Stomach smooth muscle (tissue), 2 donors: ENCODE measurements around the gene LAMA5.

Source experiments
- H3K27ac ChIP-seq: one replicate; pipeline ENCODE4 v1.7.0; 2013; ENCODE audit warnings: mild to moderate bottlenecking, low read length, inconsistent platforms
- H3K27me3 ChIP-seq, 2 donors: one replicate each; pipeline ENCODE4 v1.7.0; 2013; ENCODE audit warnings: low read length in 2 of 2; ENCODE audit not compliant: insufficient read depth in 2 of 2, control insufficient read depth in 1 of 2
- H3K36me3 ChIP-seq, 2 donors: one replicate each; pipeline ENCODE4 v1.7.0; 2013; ENCODE audit warnings: low read length in 2 of 2; ENCODE audit not compliant: control insufficient read depth in 2 of 2, insufficient read depth in 2 of 2
- H3K4me1 ChIP-seq: one replicate; pipeline ENCODE4 v1.7.0; 2013; ENCODE audit warnings: low read length; ENCODE audit not compliant: control insufficient read depth, insufficient read depth
- H3K4me3 ChIP-seq, 2 donors: one replicate each; pipeline ENCODE4 v1.7.0; 2013; ENCODE audit warnings: low read length in 2 of 2
- H3K9ac ChIP-seq, 2 donors: one replicate each; pipeline ENCODE4 v1.7.0; 2013; ENCODE audit warnings: low read length in 2 of 2, mild to moderate bottlenecking in 1 of 2
- H3K9me3 ChIP-seq, 2 donors: one replicate each; pipeline ENCODE4 v1.7.0; 2013; ENCODE audit warnings: low read length in 2 of 2; ENCODE audit not compliant: control insufficient read depth in 2 of 2
- donor health status: healthy.
- donor health status: Pancreatic carcinoma.

Gene LAMA5

DNA sequence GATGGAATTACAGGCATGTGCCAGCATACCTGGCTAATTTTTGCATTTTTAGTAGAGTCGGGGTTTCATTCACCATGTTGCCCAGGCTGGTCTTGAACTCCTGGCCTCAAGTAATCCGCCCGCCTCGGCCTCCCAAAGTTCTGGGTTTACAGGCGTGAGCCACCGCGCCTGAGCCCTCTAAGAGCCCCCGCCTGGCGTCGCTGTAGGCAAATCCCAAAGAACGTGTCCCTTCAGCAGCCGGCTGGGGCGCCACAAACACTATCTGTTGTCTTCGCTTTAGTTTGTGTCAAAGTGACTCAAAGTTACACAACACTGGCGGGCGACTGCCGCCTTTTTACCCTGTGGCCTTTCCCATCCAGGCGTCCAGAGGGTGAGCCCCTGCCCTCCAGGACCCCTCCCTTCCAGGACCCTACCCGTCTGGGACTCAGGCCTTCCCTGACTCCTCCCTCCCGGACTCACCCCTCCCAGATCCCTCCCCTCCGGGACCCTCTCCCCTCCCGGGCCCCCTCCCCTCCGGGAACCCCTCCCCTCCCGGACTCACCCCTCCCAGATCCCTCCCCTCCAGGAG, 65.3 kb downstream of the LAMA5 start:
- Histone ChIP-seq H3K36me3 (peaks cover 12 to 14% of the 10 kb centered on the region in 2 donors), H3K27me3 (no peaks in the 10 kb centered on the region), H3K27ac (peak overlapping the region; percentile 96), H3K4me1 (peaks cover 40% of the 10 kb centered on the region), H3K9me3 (no peaks in the 10 kb centered on the region), H3K9ac (peak overlapping the region; percentile 71 to 88), H3K4me3 (peak overlapping the region; percentile 72 to 83)

DNA sequence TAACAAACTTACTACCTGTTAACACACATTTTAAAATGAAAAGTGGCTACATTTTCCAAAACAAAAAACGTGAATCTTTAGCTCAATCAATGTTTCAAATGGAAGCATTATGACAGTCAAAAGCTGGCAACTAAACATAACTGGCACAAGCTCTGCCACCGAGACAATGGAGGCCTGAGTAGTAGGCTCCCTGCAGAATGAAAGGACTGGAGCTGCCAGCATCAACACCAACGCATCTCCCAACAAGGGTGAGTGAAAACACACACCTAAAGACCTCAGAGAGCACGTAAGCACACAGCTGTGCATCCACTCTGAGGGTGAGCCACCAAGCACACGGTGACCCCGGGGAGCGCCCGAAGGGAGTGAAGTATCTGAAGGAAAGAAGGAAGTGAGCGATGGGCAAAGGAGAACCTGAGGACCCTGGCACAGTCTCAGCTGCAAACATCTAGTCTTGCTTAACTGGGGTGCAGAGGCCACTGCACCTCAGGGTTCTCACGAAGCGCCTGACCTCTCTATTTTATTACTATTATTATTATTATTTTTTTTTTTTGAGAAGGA, 65.9 kb downstream of the LAMA5 start:
- Histone ChIP-seq H3K27me3 (no peaks in the 10 kb centered on the region), H3K36me3 (peaks cover 5 to 15% of the 10 kb centered on the region in 2 donors), H3K9ac (no peak overlapping the region), H3K27ac (no peak overlapping the region), H3K9me3 (no peaks in the 10 kb centered on the region), H3K4me1 (peaks cover 34% of the 10 kb centered on the region), H3K4me3 (no peak overlapping the region)

DNA sequence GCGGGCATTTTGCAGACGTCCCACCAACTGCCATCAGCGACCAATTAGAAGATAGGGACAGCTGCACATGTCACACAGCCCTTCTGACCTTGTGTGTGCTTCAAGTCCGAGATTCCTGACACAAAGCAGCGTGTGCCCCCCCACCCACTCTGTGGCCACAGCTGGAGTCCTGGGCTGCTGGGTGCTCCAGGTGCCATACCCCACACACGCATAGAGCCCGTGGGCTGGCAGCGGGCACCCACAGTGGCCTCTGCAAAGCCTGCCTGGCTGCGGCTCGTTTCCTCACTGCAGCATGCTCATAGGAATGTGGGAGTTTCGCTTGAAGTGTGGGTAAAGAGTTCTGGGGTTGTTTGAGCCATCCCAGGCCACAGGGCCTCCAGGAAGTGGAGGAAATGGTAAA, 66.8 kb downstream of the LAMA5 start:
- no peak overlapping the region for H3K4me3 ChIP-seq
- no peak overlapping the region for H3K9ac ChIP-seq
- no peaks in the 10 kb centered on the region for H3K27me3 ChIP-seq
- H3K27ac ChIP-seq, result no peak overlapping the region
- peaks cover 25% of the 10 kb centered on the region for H3K4me1 ChIP-seq
- no peaks in the 10 kb centered on the region for H3K9me3 ChIP-seq
- H3K36me3 ChIP-seq, result peaks cover 8 to 16% of the 10 kb centered on the region in 2 donors

DNA sequence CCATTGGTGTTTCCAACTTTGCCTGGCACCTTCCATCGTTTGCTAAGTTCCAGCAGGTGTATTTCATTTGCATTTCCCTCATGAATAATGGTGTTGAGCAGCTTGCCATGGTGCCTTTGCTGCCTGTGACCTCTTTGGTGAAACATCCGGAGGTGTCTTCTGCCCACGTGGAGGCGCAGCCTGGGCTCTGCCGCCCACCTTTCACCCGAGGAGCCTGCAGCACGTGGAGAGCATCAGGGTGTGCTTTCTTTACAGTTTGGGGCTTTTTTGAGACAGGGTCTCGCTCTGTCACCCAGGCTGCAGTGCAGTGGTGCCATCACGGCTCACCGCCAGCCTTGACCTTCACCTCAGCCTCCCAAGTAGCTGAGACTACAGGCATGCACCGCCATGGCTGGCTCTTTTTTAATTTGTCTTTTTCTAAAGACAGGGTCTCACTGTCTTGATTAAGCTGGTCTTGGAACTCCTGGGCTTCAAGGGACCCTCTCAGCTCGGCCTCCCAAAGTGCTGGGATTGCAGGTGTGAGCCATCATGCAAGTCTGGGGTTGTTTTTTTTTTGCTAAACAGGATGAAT, 67.4 kb downstream of the LAMA5 start:
- Histone ChIP-seq H3K4me3 (no peak overlapping the region), H3K27me3 (no peaks in the 10 kb centered on the region), H3K9ac (no peak overlapping the region), H3K4me1 (peaks cover 20% of the 10 kb centered on the region), H3K9me3 (no peaks in the 10 kb centered on the region), H3K27ac (no peak overlapping the region), H3K36me3 (peaks cover 11 to 16% of the 10 kb centered on the region in 2 donors)

DNA sequence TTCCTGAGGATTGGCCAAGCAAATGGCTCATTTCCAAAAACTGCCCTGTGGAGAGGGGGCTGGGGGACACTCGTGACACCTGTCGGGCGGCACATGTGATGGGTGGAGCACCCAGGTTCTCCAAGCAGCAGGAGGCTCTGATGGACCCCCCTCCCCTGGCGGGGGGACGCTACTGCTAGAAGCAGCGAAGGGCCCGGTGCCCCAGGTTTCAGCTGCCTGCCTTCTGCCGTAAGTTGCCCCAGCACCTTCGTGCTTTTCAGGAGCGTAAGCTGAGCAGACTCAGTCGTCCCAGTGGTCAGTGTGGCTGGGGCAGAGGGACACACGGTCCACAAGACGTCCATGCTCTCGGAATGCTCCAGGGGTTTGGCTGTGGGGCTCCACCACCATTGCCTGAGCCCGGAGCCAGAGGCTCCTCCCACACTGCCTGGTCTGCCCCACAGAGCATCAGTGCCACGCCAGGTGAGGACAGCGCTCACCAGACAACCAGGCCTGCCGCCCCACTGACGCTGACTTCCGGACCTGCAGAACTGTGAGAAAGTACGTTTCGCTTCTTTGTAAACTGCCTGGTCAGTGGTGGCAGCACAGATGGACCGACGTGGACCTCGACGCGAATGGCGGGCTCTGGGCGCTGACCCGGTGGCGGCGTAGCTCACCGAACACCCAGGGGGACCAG, 68.4 kb downstream of the LAMA5 start:
- Histone ChIP-seq H3K27ac (no peak overlapping the region), H3K4me1 (peaks cover 10% of the 10 kb centered on the region), H3K27me3 (no peaks in the 10 kb centered on the region), H3K4me3 (no peak overlapping the region), H3K9ac (no peak overlapping the region), H3K9me3 (no peaks in the 10 kb centered on the region), H3K36me3 (peaks cover 8 to 24% of the 10 kb centered on the region in 2 donors)

DNA sequence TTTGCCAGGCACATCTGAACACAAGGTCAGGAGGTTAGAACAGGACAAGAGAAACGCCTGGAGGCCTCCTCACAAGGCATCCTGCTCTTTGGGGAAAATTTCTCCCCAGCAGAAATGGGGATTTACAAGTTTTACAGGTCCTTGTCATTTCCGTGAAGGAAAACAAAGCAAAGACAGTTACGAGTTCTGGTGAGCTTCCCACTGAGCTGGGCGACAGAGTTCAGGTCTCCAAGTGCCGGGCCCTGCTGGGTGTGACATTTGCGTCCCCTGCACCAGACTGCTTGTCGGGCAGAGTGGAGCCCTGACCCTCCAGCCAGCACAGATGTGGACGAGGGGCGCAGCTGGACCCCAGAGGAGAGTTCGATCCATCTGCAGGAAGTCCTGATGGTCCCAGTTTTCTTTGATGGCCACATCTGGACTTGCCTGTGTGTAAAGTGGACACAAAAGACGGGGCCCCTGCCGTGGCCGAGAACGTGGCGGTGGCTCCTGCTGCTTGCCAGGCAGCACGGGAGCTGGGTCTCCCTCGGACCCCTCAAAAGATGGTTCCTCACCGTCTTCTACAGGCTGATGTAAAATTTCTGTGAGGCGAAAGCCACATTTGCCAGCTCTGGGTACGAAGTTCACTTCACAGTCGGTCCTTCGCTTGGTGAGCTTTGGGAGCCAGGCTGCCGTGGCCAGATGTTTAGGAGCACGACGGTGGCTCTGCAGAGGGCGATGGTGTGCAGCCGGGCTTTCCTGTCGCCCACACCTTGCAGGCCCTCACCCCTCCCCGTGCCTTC, 69.5 kb downstream of the LAMA5 start:
- H3K27ac ChIP-seq, result no peak overlapping the region
- no peaks in the 10 kb centered on the region for H3K27me3 ChIP-seq
- no peak overlapping the region for H3K9ac ChIP-seq
- no peaks in the 10 kb centered on the region for H3K9me3 ChIP-seq
- H3K4me1 ChIP-seq, result peaks cover 4% of the 10 kb centered on the region
- peaks cover 12 to 27% of the 10 kb centered on the region in 2 donors for H3K36me3 ChIP-seq
- no peak overlapping the region for H3K4me3 ChIP-seq

DNA sequence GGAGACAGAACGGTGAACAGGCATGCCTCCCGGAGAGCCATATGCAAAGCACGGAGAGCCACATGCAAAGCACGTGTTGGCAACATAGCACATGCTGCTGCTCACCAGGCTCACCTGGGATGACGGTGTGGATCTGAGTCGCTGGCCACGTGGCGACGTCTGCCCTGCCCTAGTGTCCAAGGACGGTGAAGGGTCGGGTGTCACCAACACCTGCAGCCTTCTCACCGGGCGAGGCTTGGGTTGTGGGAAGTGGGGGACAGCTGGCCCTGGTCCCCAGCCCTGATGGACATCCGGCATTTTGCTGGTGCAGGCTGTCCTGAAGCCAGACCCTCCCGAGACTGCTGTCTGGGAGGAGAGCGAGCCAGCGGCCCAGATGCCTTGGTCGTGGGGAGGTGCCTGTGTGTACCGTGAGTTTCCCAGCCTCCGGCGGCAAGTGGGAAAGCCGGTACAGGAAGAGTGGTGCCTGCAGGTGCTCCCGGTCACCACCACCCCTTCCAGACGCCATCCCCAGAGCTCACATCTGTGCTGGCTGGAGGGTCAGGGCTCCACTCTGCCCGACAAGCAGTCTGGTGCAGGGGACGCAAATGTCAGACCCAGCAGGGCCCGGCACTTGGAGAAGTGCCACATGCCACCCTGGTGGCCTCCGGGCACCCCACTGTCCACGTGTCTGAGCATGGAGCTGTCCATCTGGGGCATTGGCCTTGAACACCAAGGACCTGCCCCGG, 70.2 kb downstream of the LAMA5 start:
- Histone ChIP-seq H3K36me3 (peaks cover 17 to 32% of the 10 kb centered on the region in 2 donors), H3K9me3 (no peaks in the 10 kb centered on the region), H3K27ac (no peak overlapping the region), H3K27me3 (no peaks in the 10 kb centered on the region), H3K9ac (no peak overlapping the region), H3K4me1 (no peaks in the 10 kb centered on the region), H3K4me3 (no peak overlapping the region)

DNA sequence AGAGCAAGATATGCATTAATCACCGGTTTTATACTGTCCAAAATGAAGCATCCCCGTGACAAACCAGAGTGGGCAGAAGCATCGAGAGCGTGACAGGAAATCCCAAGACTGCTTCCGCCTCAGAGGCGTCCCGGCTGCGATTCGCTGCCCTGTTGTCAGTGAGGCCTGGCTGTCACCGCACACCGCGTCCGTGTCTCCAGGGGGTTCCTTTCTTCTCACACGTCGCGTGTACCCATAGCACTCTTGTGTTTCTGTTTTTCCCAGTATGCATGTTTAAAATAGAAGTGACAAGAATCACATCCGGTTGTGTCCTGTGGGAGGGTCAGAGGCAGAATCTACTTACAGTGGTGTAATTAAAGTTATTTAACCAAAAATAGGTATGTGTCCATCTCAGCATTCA, 72.6 kb downstream of the LAMA5 start:
- Histone ChIP-seq H3K9ac (no peak overlapping the region), H3K4me1 (no peaks in the 10 kb centered on the region), H3K27ac (no peak overlapping the region), H3K27me3 (no peaks in the 10 kb centered on the region), H3K4me3 (no peak overlapping the region), H3K36me3 (peaks cover 21 to 41% of the 10 kb centered on the region in 2 donors), H3K9me3 (no peaks in the 10 kb centered on the region)

DNA sequence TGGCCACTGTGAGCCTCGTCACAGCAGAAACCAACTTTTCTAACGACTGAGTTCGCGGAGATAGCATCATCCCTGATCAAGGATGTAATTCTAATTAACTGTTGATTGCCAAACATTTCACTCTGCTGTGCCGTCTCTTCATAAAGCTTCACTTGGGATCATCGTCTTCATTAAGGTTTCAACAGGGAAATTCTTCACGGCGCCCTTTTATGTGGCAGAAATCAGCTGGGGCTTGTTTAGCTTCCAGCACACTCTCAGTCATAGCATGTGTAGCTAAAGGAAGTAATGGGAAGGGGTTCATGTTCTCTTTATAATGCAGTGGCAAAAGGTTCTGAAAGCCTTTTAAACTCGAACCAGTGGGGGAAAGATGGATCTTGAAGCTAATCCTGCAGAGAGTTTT, 73.2 kb downstream of the LAMA5 start:
- H3K4me1 ChIP-seq, result no peaks in the 10 kb centered on the region
- peaks cover 21 to 45% of the 10 kb centered on the region in 2 donors for H3K36me3 ChIP-seq
- no peak overlapping the region for H3K9ac ChIP-seq
- H3K27ac ChIP-seq, result no peak overlapping the region
- no peak overlapping the region for H3K4me3 ChIP-seq
- no peaks in the 10 kb centered on the region for H3K27me3 ChIP-seq
- H3K9me3 ChIP-seq, result no peaks in the 10 kb centered on the region

DNA sequence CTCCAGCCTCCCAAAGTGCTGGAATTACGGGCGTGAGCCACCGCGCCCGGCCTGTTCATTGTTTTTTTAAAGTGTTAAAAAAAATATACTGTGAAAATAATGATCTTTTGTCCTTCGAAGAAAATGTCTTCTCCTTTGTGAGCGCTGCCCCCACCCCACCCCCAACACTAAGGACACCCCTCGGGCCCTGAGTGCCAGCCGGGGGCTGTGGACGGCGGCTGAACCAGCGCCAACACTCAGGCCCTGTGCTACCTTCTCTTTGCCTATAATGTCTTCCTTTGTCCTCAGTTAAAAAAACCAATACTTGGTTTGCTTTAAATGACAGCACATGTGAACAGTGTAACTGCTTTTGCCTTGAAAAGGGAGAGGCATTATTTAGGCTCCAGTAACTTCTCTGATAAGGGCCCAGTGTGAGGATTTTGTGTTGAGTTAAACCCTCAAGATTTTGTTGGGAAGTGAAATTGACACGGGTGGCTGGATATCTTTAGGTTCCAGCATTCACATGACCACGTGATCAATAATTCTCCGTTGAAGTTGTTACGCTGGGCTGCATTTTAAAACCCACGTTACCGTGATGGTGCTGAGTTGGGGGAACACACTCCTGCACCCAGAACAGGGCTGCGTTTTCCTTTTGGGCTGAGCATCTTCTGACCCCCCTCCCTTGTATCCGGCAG, 73.9 kb downstream of the LAMA5 start:
- Histone ChIP-seq H3K4me3 (no peak overlapping the region), H3K36me3 (peaks cover 21 to 49% of the 10 kb centered on the region in 2 donors), H3K27me3 (no peaks in the 10 kb centered on the region), H3K9ac (no peak overlapping the region), H3K27ac (no peak overlapping the region), H3K9me3 (no peaks in the 10 kb centered on the region), H3K4me1 (no peaks in the 10 kb centered on the region)
